Neural cell (in vitro differentiated cells): ENCODE results near the gene IQGAP2.

Source experiments
- CTCF ChIP-seq: fragments of 450-650 bp; IDR thresholded peaks from 2 replicates; pipeline ENCODE4 v1.5.1; 2014; ENCODE audit warnings: antibody characterized with exemption, mild to moderate bottlenecking, moderate library complexity; ENCODE audit not compliant: poor library complexity, severe bottlenecking
- EP300 ChIP-seq: fragments of 450-650 bp; conservative IDR thresholded peaks from 2 replicates; pipeline ENCODE4 v1.6.1; 2014; ENCODE audit warnings: antibody characterized with exemption, mild to moderate bottlenecking, moderate library complexity; ENCODE audit not compliant: poor library complexity, severe bottlenecking
- EZH2 ChIP-seq: fragments of 200-600, 300-800 bp; shearing (Covaris generic), sonication (generic); IDR thresholded peaks from 2 replicates; pipeline ENCODE4 v1.6.1; 2014; ENCODE audit warnings: antibody characterized with exemption, low read length, borderline replicate concordance, mild to moderate bottlenecking; ENCODE audit not compliant: insufficient read depth, poor library complexity, severe bottlenecking
- POLR2AphosphoS5 ChIP-seq: IDR thresholded peaks from 2 replicates; pipeline ENCODE4 v1.6.1; 2012
- REST ChIP-seq: IDR thresholded peaks from 2 replicates; pipeline ENCODE4 v1.6.1; 2012; ENCODE audit warnings: borderline replicate concordance
- SMC3 ChIP-seq: fragments of 450-650 bp; conservative IDR thresholded peaks from 2 replicates; pipeline ENCODE4 v1.6.1; 2014; ENCODE audit warnings: antibody characterized with exemption, mild to moderate bottlenecking, moderate library complexity; ENCODE audit not compliant: poor library complexity
- TAF1 ChIP-seq: IDR thresholded peaks from 2 replicates; pipeline ENCODE4 v1.6.1; 2012; ENCODE audit warnings: low read depth

DNA sequence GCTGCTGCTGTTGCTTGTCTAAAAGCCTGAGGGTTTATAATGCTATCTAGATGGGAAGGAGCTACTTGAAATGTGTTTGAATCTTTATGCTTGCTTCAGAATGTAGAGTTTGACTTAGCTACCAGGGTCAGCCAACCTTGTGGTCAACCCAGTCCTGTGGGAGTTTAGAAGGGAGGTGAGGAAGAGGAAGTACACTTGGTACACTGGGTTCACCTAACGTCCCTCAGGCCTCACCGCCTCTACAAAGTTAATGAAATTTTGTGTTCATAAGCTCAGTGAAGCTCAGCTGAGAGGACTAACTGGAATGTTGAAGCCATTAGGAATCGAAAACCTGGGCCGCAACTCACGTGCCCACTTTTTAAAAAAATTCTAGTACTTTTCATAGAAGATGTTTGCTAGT, 10.7 kb downstream of the IQGAP2 start:
- TF ChIP-seq EZH2, result no peak
- TF ChIP-seq POLR2AphosphoS5, result no peak
- TF ChIP-seq CTCF, result no peak
- TF ChIP-seq TAF1, result no peak
- no peak for TF ChIP-seq REST
- TF ChIP-seq EP300, result no peak
- no peak for TF ChIP-seq SMC3
